HepG2 (cell line): ENCODE results near the gene TEX26. TPM values are rescaled to one million over a fixed set of nuclear protein-coding genes. Genes with fewer than 3 reads are reported as not detected.

Experiments
- ATAC-seq: fragments of 200-7000 bp; cut with Tn5 transposase; 3 replicates; pipeline ENCODE4 v1.9.1; 2020; ENCODE audit warnings: mild to moderate bottlenecking, moderate library complexity
- BruUV-seq: library from RNA; stranded (reverse); fragments of 400-500 nt; replicated peaks from 2 replicates; lab custom pipeline; 2021; lab: Mats Ljungman, UMichigan
- CTCF ChIA-PET: fragments of 300-600 bp; formaldehyde crosslinking; extraction: SDS; loops from one replicate; lab custom pipeline; 2021; ENCODE audit warnings: low total read pairs, inconsistent platforms, low intra/inter-chr PET ratio; lab: Yijun Ruan, JAX
- POLR2A ChIA-PET: fragments of 350-600 bp; sonication (Branson Sonifier 250); formaldehyde crosslinking; loops from one replicate; lab custom pipeline; 2020; ENCODE audit warnings: antibody characterized with exemption, inconsistent platforms; lab: Yijun Ruan, JAX
- DNase-seq: peaks from one replicate; pipeline ENCODE4 v3.0.0-alpha.2; 2015; ENCODE audit warnings: low spot score
- FAIRE-seq: peaks from 3 replicates; lab custom pipeline; 2011; peaks lifted over from hg19 to GRCh38; lab: Jason Lieb, UNC
- H2AFZ ChIP-seq: one replicate; pipeline ENCODE4 v1.6.1; 2011; ENCODE audit warnings: low read length, inconsistent platforms
- H3K27ac ChIP-seq: fragments of 300-600 bp; 3 replicates; pipeline ENCODE4 v1.8.0; 2011; ENCODE audit warnings: mixed run types, mild to moderate bottlenecking, mixed read lengths, low read length, inconsistent platforms; ENCODE audit not compliant: insufficient read depth; ENCODE audit errors: extremely low read length
- H3K27me3 ChIP-seq, 2 experiments: fragments of 200-600 bp in 1 of 2; 2 replicates in 1 of 2; 3 replicates in 1 of 2; pipeline versions ENCODE4 v1.6.0 to v1.8.0; 2011; ENCODE audit warnings: low read length in 2 of 2, mild to moderate bottlenecking in 2 of 2, moderate library complexity in 2 of 2, inconsistent platforms in 1 of 2; ENCODE audit not compliant: insufficient read depth in 2 of 2, control insufficient read depth in 1 of 2
- H3K36me3 ChIP-seq, 2 experiments: fragments of 200-600 bp in 1 of 2; replicated peaks in 1 of 2; 2 replicates in 1 of 2; 3 replicates in 1 of 2; pipeline versions ENCODE4 v1.5.1 to v1.8.0; 2011; ENCODE audit warnings: low read length in 2 of 2, inconsistent platforms in 1 of 2; ENCODE audit not compliant: insufficient read depth in 2 of 2, control insufficient read depth in 1 of 2
- H3K4me1 ChIP-seq: 2 replicates; pipeline ENCODE4 v1.5.1; 2012; ENCODE audit warnings: low read length, inconsistent platforms; ENCODE audit not compliant: insufficient read depth
- H3K4me2 ChIP-seq: 2 replicates; pipeline ENCODE4 v1.6.0; 2011; ENCODE audit warnings: low read depth, low read length, inconsistent platforms
- H3K4me3 ChIP-seq, 3 experiments: fragments of 200-600 bp in 1 of 3; sonication (generic), shearing (Covaris generic) in 1 of 3; replicated peaks in 1 of 3; 2 replicates each; pipeline ENCODE4 v1.5.1; 2011 to 2016; ENCODE audit warnings: low read length in 3 of 3, inconsistent platforms in 2 of 3, low read depth in 2 of 3, mild to moderate bottlenecking in 2 of 3, control low read depth in 1 of 3, mixed read lengths in 1 of 3; ENCODE audit not compliant: insufficient read depth in 1 of 3
- H3K79me2 ChIP-seq: one replicate; pipeline ENCODE4 v1.6.1; 2011; ENCODE audit warnings: low read length, inconsistent platforms; ENCODE audit not compliant: insufficient read depth
- H3K9ac ChIP-seq: 2 replicates; pipeline ENCODE4 v1.6.0; 2011; ENCODE audit warnings: mild to moderate bottlenecking, low read depth, low read length, inconsistent platforms; ENCODE audit not compliant: insufficient read depth
- H3K9me3 ChIP-seq: 2 replicates; pipeline ENCODE4 v1.5.1; 2012; ENCODE audit warnings: mild to moderate bottlenecking, low read length
- H4K20me1 ChIP-seq: 2 replicates; pipeline ENCODE4 v1.6.0; 2011; ENCODE audit warnings: inconsistent platforms, mild to moderate bottlenecking, low read length, moderate library complexity; ENCODE audit not compliant: insufficient read depth
- ATAD3A ChIP-seq: sonication (generic); formaldehyde crosslinking; IDR thresholded peaks from 2 replicates; pipeline ENCODE4 v1.4.0; 2020; ENCODE audit warnings: missing genetic modification reagents
- HNRNPL ChIP-seq: fragments of 200-400 bp; formaldehyde crosslinking; IDR thresholded peaks from 2 replicates; pipeline ENCODE4 v1.6.1; 2017; ENCODE audit warnings: mild to moderate bottlenecking, low read depth, low read length
- KLF6 ChIP-seq: IDR thresholded peaks from 2 replicates; pipeline ENCODE4 v1.8.0; 2016; ENCODE audit warnings: missing biosample characterization, missing genetic modification reagents
- NR3C1 ChIP-seq: sonication (generic); formaldehyde crosslinking; IDR thresholded peaks from 2 replicates; pipeline ENCODE4 v1.4.0; 2020; ENCODE audit warnings: missing genetic modification reagents
- UBTF ChIP-seq: sonication (generic); formaldehyde crosslinking; IDR thresholded peaks from 2 replicates; pipeline ENCODE4 v1.4.0; 2020; ENCODE audit warnings: mild to moderate bottlenecking, missing genetic modification reagents
- ZFY ChIP-seq: sonication (generic); formaldehyde crosslinking; IDR thresholded peaks from 2 replicates; pipeline ENCODE4 v1.4.0; 2020; ENCODE audit warnings: missing genetic modification reagents
- ZNF17 ChIP-seq: sonication (generic); formaldehyde crosslinking; IDR thresholded peaks from 2 replicates; pipeline ENCODE4 v1.5.0; 2020; ENCODE audit warnings: mild to moderate bottlenecking, missing genetic modification reagents
- ZNF782 ChIP-seq: sonication (generic); formaldehyde crosslinking; IDR thresholded peaks from 2 replicates; pipeline ENCODE4 v1.4.0; 2020; ENCODE audit warnings: missing genetic modification reagents, mild to moderate bottlenecking, borderline replicate concordance
- ZSCAN21 ChIP-seq: sonication (generic); formaldehyde crosslinking; IDR thresholded peaks from 2 replicates; pipeline ENCODE4 v1.8.0; 2022; ENCODE audit warnings: mild to moderate bottlenecking, missing genetic modification reagents, moderate library complexity, borderline replicate concordance
- WGBS: methylation state at CpG from one replicate; pipeline ENCODE4 v1.1.6; 2017; ENCODE audit warnings: low lambda C conversion rate; 5-methylcytosine and 5-hydroxymethylcytosine counted together
- in situ Hi-C: cut with HindIII; loops from 2 replicates; pipeline ENCODE4 v1.10.0; 2017; ENCODE audit warnings: low pct_unique_long_range_greater_than_20kb; ENCODE audit not compliant: extremely low pct_ligation_motif_present
- intact Hi-C: fragments of 100-400 bp; cut with micrococcal nuclease; formaldehyde crosslinking; loops from one replicate; pipeline ENCODE4 v1.10.0; 2022; ENCODE audit not compliant: unreplicated experiment
- polyA plus RNA-seq, 8 experiments: library from polyadenylated mRNA; depleted of rRNA in 3 of 8; stranded (reverse) in 7 of 8; unstranded in 1 of 8; fragments of >200 nt; fragmentation: Illumina TruSeq in 4 of 8; extraction: Trizol in 4 of 8; gene quantifications; 2 replicates each; pipeline versions ENCODE4 v1.2.1 to v1.2.3, GENCODE V29; 2011 to 2016; ENCODE audit warnings: low read depth in 4 of 8, missing spikeins in 1 of 8, mixed read lengths in 1 of 8; ENCODE audit not compliant: insufficient read depth in 1 of 8
- total RNA-seq, 5 experiments: library from RNA; depleted of rRNA; stranded (reverse); fragments of >200 nt; fragmentation: Illumina TruSeq; extraction: Trizol; gene quantifications; 2 replicates each; pipeline ENCODE4 v1.2.3, GENCODE V29; 2016; ENCODE audit warnings: low read depth in 1 of 5
- TF ChIP-seq, protein P1 (sequence below): IDR thresholded peaks from 2 replicates; pipeline ENCODE4 v1.6.1; 2016; ENCODE audit warnings: mild to moderate bottlenecking
- TF ChIP-seq, protein P2 (sequence below): sonication (generic); formaldehyde crosslinking; IDR thresholded peaks from 2 replicates; pipeline ENCODE4 v1.9.0; 2021; ENCODE audit warnings: missing genetic modification reagents, mild to moderate bottlenecking, borderline replicate concordance

TEX26 gene
- total and polyA plus RNA-seq, 2 of the 13 experiments (the other 11 are each of a cell fraction or from before 2014, with no cell fraction given): not detected

DNA sequence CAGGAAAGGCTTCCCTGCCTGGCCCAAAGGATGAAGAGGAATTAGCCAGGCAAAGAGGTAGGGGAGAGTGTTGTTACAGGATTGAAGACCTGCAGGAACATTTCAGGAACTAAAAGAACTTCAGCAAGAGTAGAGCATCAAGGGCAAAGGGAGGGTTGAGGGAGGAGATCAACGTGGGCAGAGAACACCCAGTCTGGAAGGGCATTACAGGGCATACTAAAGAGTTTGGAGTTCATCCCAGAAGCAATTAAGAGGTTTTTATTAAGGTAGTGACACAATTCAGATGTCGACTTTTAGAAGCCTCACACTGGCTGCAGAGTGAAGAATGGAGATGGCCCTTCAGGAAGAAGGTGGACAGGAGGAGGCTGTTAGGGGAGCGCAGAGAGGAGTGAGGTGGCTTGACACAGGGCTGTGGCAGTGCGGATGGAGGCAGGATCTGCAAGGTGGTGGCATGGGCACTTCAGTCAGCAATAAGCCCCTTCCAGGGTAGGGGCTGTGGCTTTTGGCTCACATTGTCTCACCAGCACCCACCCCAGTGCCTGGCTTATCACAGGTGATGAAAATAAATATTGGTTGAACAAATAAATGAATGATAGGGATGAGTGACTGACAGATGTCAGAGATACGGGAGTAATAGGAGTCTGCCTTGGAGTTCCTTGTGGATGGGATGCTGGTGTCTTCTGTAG is 24.9 kb downstream of the TEX26 start (continued):
- TF ChIP-seq UBTF (CRISPR knock-in tag) (no peak), ZNF782 (CRISPR knock-in tag) (no peak), NR3C1 (CRISPR knock-in tag) (no peak), ZFY (CRISPR knock-in tag) (no peak)
- TF ChIP-seq, protein P1, sequence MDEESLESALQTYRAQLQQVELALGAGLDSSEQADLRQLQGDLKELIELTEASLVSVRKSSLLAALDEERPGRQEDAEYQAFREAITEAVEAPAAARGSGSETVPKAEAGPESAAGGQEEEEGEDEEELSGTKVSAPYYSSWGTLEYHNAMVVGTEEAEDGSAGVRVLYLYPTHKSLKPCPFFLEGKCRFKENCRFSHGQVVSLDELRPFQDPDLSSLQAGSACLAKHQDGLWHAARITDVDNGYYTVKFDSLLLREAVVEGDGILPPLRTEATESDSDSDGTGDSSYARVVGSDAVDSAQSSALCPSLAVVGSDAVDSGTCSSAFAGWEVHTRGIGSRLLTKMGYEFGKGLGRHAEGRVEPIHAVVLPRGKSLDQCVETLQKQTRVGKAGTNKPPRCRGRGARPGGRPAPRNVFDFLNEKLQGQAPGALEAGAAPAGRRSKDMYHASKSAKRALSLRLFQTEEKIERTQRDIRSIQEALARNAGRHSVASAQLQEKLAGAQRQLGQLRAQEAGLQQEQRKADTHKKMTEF: no peak

DNA sequence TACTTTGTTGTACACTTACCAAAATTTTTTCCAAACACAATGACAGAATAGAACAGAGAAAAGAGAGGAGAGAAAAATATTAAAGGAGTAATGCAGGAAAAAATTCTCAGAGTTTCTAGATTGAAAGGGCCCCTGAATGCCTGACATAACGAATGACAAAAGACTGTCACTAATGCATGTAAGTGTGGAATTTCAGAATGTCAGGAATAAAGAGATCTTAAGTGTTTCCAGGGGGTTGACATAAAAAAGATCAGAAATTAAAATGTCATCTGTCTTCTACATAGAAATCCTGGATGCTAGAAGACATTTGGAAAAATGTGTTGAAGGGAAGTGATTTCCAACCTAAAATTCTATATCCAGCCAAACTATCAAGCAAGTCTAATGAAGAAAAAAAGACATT is 27.2 kb downstream of the TEX26 start:
- H4K20me1 ChIP-seq: no peaks in the 10 kb centered on the region
- TF ChIP-seq ZNF17 (CRISPR knock-in tag): no peak
- no peak for TF ChIP-seq ATAD3A (CRISPR knock-in tag)
- TF ChIP-seq, protein P2, sequence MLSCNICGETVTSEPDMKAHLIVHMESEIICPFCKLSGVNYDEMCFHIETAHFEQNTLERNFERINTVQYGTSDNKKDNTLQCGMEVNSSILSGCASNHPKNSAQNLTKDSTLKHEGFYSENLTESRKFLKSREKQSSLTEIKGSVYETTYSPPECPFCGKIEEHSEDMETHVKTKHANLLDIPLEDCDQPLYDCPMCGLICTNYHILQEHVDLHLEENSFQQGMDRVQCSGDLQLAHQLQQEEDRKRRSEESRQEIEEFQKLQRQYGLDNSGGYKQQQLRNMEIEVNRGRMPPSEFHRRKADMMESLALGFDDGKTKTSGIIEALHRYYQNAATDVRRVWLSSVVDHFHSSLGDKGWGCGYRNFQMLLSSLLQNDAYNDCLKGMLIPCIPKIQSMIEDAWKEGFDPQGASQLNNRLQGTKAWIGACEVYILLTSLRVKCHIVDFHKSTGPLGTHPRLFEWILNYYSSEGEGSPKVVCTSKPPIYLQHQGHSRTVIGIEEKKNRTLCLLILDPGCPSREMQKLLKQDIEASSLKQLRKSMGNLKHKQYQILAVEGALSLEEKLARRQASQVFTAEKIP (CRISPR knock-in tag): no peak
- TF ChIP-seq ZSCAN21 (CRISPR knock-in tag): no peak
- TF ChIP-seq HNRNPL: no peak
- TF ChIP-seq KLF6 (CRISPR knock-in tag): no peak
- TF ChIP-seq, all 625 proteins: peak for 0
- Histone ChIP-seq H3K9ac (no peak overlapping the region), H3K4me3 (no peak overlapping the region), H3K79me2 (no peaks in the 10 kb centered on the region), H3K27ac (no peak overlapping the region), H3K36me3 (no peaks in the 10 kb centered on the region), H3K27me3 (peaks cover 0 to 3% of the 10 kb centered on the region in 2 experiments; a peak in 1 of 5 replicates), H2AFZ (no peak overlapping the region), H3K4me1 (no peaks in the 10 kb centered on the region), H3K9me3 (peaks cover 8% of the 10 kb centered on the region), H3K4me2 (no peak overlapping the region)
- FAIRE-seq (no peak), DNase-seq (no peak), ATAC-seq (no peak)
- intact Hi-C loops (no loop called here), in situ Hi-C loops (no loop called here)
- BruUV-seq: no TSS peak
- POLR2A ChIA-PET: no interaction called here
- CTCF ChIA-PET: no interaction called here
- WGBS: 0% methylated on average over 1 of the region's 1 CpG
